GM23248 (cell line): ENCODE measurements around the gene MARS2.

Source experiments
- EZH2 ChIP-seq: fragments of 200-600 bp; sonication (generic); IDR thresholded peaks from 2 replicates; pipeline ENCODE4 v1.6.1; 2018; ENCODE audit warnings: antibody characterized with exemption, mild to moderate bottlenecking; ENCODE audit not compliant: insufficient read depth, poor library complexity, severe bottlenecking
- EZH2phosphoT487 ChIP-seq: fragments of 200-600 bp; sonication (generic); IDR thresholded peaks from 2 replicates; pipeline ENCODE4 v1.6.1; 2018; ENCODE audit warnings: antibody characterized with exemption, moderate library complexity, mild to moderate bottlenecking, low read depth; ENCODE audit not compliant: insufficient read depth

DNA sequence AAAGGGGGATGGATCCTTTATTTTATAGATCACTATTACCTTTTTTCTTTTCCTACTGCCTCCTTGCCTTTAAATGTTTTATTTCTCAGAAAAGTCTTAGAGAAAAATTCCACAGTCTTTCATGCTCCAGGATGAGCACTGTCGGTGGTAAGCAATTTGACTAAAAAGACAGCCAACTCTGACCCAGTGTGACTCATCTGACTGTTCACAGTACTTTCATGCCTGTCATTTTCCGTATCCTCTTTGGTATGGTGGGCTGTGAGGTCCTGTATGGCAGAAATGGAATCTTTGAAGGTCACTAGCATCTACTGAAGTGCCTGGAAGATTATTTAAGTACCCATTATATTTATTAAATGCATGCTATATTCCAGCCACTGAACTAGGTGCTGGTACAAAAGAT is 27.7 kb upstream of the MARS2 start:
- no peak for TF ChIP-seq EZH2phosphoT487
- no peak for TF ChIP-seq EZH2
